Activated T-helper 9 cell treated with anti-CD3 and anti-CD28 coated beads, Interleukin-2, amount 50 U/mL, for 16 hours (primary cell): ENCODE data around the gene RPS15A.
"Not testable (repeated sequence)": the region's sequence is repeated elsewhere in the genome, so short reads cannot be mapped to it uniquely, and the experiment has no call there.

Source experiments
- DNase-seq: peaks from one replicate; pipeline ENCODE4 v3.0.0-alpha.2; 2020; ENCODE audit warnings: low read depth

RPS15A gene

GRCh38 chr16:18742870-18743269 lies 47.3 kb downstream of the RPS15A start:
- DNase-seq = not testable (repeated sequence)

GRCh38 chr16:18740027-18740426 lies 50.1 kb downstream of the RPS15A start:
- not testable (repeated sequence) for DNase-seq

GRCh38 chr16:18738768-18739167 lies 51.4 kb downstream of the RPS15A start:
- DNase-seq = not testable (repeated sequence)

- not testable (repeated sequence) for DNase-seq
These were observed 55.9 kb downstream of the RPS15A start for GRCh38 chr16:18734279-18734678.
